HG03135 (cell line): ENCODE data around the gene ZFHX3.

Experiments
- ATAC-seq: cut with Tn5 transposase; IDR thresholded peaks from one replicate; pipeline ENCODE4 v1.9.1; 2021; ENCODE audit warnings: mild to moderate bottlenecking, moderate library complexity; ENCODE audit not compliant: unreplicated experiment

Gene ZFHX3

DNA sequence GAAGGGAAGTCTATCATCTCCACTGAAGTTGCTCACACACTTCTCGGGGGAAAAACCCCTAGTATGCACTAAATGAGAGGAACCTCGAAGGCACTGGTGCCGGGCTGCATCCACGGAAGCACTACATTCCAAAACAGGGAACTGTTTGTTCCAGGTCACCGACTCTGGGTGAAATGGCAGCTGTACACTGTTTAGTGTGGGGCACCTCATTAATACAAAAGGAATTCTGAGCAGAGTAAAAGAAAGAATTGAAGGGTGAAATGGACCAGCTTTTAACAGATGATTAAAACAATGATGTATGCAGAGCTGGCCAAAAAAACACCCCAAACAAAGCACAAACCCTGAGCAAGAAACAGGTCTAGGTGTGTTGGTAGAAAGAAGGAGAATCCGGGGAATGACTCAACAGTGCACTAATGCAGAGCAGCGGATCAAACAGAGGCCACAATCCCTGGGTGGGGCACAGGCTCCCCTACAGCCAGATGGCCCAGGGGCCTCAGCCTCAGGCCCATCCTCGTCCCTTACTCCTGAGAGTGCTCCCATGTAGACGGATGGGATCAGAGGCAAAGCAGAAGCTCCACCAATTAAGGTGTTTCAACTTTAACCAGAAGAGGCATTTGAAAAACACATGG is 161.5 kb downstream of the ZFHX3 start:
- no peak for ATAC-seq

GRCh38 chr16:72884573-72884972 is 163.4 kb downstream of the ZFHX3 start:
- ATAC-seq: no peak

GRCh38 chr16:72884037-72884436 is 163.9 kb downstream of the ZFHX3 start:
- no peak for ATAC-seq

DNA sequence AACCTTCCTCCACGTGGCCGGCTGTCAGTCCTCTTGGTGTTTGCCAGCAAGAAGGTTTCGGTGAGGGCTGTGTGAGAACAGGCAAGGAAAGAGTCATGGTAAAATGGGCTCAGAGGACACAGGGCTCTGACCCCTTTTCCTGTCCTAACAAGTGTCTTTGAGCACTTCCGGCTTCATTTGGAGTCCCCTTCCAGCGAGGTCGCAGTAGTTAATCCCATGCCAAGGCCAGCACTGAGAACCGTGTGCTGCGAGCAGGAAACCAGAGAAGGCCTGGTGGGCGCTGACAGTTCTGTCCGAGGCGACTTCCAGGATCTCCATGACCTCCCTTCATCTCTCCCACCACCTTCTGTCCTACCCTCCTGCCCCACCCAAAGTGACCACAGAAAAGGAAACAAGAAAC is 168.1 kb downstream of the ZFHX3 start:
- ATAC-seq: no peak

DNA sequence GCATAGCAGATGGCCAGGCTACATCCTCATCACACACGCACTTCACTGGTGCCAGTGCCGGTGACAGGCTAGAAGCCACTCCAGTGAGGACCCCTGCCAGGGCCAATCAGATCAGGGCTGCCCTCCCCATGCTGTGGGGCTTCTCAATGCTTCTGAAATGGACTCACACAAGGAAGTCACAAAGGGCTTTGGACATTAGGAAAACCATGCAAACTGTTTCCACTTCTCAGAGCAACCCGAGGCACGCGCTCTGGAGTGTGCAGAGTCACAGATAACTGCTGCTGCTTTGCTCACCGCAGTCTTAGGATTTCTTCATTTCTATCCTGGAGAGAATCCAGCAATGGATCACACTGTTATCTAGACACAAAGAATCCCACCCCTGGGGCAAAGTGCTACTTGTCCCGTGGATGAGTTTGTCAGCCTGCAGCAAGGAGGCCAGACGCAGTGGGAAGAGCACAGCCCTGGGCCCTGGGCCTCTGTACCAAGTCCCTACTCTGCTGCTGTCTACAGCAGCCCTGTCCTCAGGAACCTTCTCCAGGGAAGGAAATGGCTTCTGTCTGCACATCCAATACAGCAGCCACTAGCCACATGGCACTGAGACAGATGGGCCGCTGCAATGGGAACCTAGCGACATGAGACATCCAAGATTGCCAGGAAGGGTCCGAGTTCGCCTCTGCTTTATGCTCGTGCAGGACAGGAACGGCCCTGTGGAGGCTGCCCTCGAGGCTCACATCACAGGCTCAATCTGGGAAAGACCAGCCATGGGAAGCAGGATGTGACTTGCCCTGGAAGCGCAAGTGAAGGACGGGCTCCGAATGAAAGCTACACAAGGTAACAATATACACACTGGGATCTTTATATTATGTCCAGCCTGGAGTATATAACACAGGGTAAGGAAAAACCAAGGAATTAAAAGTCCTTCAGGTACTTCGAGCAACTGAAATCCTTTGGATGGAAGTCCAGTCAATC is 169.3 kb downstream of the ZFHX3 start:
- ATAC-seq: no peak

GRCh38 chr16:72877374-72878028 is 170.4 kb downstream of the ZFHX3 start:
- ATAC-seq: no peak

DNA sequence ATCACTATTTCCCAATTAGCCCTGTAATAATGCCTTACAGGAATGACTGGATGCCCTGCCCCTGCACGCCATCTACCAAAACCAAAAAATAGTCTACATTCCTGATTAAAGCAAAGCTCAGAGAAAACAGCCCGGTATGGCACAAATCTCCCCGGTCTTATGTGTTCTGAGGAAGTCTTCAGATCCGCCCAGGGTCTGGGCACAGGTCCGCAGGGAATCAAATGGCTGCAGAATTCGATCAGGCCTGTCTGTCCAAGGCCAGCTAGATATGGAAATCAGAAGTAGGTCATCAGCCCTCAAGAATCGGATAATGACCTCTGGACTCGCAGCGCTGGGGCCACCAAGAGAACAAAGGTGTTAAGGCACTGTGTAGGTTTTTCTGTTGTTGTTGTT is 171.0 kb downstream of the ZFHX3 start:
- ATAC-seq: no peak

GRCh38 chr16:72876221-72876620 is 171.7 kb downstream of the ZFHX3 start:
- no peak for ATAC-seq

DNA sequence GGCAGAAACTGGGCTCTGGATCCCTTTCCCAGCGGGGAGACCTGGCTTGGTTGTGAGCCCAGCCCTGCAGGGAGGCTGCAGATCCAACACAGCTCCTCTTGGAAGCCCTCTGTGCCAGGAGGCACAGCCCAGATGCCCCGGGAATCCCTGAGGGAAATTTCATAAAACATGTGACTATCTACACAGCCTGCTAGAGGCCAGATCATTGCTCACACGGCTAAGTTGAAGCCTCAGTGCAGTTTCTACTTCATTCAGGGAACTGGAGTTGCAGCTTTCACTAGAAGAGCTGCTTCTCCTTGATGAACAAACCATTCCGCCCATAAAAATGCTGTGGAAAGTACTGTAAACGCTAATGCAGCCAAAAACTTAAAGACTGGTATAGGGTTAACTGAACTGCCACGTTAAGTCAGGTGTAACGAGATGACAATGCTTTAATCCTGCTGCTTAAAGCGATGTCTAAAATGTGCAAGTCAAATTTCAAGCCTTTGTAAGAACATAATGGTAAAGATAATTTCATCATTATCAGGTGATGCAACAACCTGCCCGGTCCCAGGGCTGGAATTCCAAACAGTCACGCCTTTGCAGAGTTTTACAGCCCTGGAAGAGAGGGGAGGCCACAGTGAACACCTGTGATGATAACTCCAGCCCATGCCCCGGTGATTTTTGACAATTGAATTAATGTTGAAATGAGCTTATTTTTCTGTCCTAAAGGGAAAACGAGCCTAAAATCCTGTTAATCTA is 172.5 kb downstream of the ZFHX3 start:
- ATAC-seq: no peak

GRCh38 chr16:72873853-72874252 is 174.1 kb downstream of the ZFHX3 start:
- no peak for ATAC-seq

DNA sequence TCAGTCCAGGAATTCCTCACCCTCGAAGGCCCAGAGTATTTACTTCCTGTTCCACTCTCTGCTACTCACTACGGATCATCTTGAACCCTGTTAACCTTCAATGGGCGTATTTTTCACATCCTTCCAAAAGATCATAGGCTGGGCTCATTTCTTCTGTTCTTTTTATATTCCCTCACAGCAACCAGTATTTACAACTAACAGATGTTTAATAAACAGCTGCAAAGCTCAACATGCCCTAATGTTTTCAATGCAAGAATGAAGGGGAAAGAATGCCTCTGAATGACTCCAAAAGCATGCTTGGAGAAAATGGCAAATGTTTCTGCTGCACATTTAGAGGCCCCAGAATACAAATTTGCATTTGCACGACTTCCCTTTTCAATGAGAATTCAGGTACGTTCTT is 174.9 kb downstream of the ZFHX3 start:
- no peak for ATAC-seq

GRCh38 chr16:72865835-72866234 is 182.1 kb downstream of the ZFHX3 start:
- ATAC-seq: no peak

DNA sequence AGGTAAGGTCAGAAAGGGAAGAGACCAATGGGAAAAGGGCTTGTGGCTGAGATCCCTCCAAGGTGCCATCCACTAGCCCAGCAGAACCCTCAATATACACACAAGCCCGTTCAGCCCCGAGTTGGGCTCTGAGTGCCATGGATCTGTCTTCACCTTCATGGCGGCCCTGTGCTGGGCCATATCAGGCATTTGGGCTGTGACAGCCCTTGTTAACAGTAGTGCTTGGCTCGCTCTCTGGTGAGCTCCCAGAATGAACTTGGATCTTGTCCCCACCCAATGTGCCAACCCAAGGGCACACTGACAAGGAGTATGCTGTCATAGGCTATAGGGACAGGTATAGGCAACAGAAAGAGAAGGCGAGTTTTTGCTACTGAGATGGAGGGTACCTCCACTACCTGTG is 182.7 kb downstream of the ZFHX3 start:
- ATAC-seq: no peak

GRCh38 chr16:72864130-72864833 is 183.6 kb downstream of the ZFHX3 start:
- ATAC-seq: no peak

DNA sequence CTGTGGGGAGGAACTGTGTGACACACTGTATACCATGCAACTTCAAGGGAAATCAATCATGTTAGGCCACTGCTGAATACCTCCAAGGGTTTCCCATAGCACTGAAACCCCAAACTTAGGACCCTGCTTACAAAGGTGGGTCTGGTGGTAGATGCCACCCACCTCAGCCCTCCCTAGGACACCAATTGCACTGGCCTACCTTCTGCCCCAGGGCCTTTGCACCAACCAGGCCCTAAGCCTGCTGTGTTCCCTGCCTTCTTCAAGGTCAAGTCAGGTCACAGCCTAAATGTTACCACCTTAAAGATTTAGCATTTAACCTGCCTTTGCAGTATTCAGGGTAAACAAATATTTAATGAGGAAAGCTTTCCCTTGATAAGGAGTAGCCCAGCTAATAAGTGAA is 185.8 kb downstream of the ZFHX3 start:
- no peak for ATAC-seq

- ATAC-seq: no peak
These were observed 187.0 kb downstream of the ZFHX3 start for GRCh38 chr16:72860726-72861562.

- no peak for ATAC-seq
These were observed 188.3 kb downstream of the ZFHX3 start for GRCh38 chr16:72859581-72859980.

DNA sequence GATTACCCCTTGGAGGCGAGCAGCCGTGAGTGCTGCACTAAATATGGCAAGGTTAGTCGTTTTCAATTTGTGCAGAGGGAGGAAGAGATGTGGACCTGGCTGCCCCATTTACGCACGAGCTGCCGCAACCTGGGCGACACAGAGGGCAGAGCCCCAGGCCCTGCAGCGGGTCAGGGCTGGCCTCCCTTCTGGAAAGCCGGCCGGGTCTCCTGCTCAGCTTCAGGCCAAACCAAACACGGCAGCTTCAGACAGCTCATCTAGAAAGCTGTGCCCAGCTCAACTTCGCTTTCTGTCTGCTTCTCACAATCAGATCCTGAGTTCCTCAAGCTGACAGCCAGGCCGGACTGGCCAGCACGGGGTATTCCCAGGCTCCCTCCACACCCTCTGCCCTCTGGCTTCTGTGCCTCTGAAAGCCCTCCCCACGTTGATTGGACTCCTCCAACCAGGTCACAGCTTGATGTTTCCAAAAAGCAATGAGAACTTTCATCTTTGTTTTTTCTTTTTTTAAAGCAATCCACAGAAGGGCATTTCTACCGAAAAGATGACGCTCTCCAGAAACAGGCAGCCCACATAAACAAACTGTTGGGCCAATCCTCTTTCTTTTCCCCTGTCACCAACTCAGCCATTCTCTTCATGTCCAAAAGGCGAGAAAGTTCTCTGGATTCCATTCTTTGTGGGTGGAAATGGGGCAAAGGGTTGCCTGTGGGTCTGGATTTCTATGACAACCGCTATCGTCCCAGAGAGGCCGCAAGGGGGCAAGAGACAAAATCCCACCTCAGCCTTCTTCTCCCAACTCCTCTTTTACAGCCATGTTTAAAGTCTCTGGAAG is 189.0 kb downstream of the ZFHX3 start:
- no peak for ATAC-seq
